Astrocyte of the hippocampus (primary cell): ENCODE data around the gene APPBP2.
"Not testable (repeated sequence)": the region's sequence is repeated elsewhere in the genome, so short reads cannot be mapped to it uniquely, and the experiment has no call there.

Source experiments
- DNase-seq: peaks from one replicate; pipeline ENCODE4 v3.0.0; 2011; ENCODE audit warnings: low read depth, low spot score

Gene APPBP2

DNA sequence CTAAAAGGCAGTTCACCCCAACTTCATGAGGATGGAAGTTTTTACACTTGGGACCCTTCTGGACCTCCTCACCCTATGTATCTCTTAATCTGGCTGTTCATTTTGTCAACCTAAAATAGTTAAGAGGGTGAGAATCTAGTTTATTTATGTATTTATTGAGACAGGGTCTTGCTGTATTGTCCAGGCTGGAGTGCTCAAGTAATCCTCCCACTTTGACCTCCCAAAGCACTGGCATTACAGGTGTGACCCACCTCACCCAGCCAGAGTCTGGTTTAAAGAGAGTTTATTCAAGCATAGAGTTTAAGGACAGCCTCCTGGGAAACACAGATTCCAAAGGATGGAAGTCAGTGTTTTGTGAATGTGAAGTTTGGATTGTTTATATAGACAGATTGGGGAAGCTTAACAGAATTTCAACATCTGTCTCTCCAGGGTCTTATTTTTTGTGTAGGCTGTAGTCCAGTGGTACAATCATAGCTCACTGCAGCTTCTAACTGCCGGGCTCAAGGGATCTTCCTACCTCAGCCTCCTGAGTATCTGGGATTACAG is 8.0 kb upstream of the APPBP2 start:
- no peak for DNase-seq

DNA sequence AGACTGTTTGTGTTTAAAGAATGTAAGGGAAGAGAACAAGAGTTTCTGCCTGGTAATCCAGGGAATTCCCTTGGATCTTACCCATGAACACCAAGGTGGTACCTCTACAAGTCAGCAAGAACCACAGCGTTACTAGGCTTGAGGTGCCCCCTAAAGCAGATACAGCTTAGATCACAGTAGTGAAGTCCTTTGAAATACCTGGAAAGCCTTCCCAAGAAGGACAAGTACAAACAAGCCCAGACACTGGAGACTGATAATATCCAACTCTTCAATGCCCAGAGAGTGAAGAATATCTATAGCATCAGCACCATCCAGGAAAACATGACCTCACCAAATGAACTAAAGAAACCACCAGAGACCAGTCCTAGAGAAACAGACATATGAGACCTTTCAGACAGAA is 3.8 kb upstream of the APPBP2 start:
- DNase-seq, result no peak

DNA sequence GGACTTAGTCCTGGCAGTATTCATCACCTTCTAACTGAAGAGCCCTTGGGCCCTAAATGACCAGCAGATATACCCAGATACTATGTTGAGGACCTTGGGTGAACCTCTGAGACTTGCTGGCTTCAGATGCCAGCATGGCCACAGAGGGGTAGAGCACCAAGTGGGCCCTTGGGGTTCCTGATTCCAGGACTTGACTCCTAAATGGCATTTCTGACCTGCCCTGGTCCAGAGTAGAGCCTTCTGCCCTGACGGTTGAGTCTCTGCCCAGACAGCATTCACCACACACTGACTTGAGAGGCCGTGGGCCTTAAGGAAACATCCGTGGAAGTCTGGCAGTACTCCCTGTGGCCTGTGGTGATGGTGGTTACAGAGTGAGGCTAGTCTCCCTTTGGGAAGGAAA is 2.8 kb upstream of the APPBP2 start:
- peak; percentile 27 for DNase-seq

- no peak for DNase-seq
Observed at GRCh38 chr17:60527701-60528100, 1.7 kb upstream of the APPBP2 start.

- peak; percentile 33 for DNase-seq
Observed at GRCh38 chr17:60526726-60527125, 684 bp upstream of the APPBP2 start.

DNA sequence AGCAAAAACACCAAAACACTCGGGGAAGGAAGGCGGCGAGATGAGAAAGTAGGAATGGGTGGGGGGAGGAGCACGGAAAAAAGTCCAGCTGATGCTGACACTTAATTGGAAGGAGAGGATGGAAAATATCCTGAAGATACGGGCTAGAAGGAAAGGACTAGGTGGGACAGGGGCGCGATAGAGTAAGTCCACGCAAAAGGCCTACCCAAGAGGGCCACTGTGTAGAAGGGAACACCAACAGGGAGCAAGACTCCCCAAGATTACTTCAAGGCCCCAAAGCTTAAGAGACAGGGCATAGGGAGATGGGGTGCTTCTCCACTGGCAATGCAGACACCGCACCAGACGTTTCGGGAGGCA is 736 bp downstream of the APPBP2 start:
- DNase-seq, result peak; percentile 42

GRCh38 chr17:60524463-60525327 is 1.3 kb downstream of the APPBP2 start:
- peak; percentile 23 for DNase-seq

DNA sequence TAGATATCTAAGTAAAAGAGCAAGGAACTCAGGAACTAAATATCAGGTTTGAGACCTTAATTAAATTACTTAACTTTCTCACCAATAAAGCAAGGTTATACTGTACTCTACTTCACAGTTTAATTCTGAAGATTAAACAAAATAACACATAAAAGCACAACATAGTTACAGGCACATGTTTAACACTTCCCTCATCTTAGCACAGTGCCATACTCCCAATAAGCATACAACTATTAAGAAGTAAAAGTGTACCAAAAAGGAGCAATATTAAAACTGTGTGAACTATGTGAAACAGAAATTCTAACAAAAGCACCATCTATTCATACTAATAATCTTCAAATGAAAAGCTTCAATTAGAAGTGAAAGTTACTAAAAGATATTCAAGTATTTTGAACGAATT is 2.2 kb downstream of the APPBP2 start:
- no peak for DNase-seq

DNA sequence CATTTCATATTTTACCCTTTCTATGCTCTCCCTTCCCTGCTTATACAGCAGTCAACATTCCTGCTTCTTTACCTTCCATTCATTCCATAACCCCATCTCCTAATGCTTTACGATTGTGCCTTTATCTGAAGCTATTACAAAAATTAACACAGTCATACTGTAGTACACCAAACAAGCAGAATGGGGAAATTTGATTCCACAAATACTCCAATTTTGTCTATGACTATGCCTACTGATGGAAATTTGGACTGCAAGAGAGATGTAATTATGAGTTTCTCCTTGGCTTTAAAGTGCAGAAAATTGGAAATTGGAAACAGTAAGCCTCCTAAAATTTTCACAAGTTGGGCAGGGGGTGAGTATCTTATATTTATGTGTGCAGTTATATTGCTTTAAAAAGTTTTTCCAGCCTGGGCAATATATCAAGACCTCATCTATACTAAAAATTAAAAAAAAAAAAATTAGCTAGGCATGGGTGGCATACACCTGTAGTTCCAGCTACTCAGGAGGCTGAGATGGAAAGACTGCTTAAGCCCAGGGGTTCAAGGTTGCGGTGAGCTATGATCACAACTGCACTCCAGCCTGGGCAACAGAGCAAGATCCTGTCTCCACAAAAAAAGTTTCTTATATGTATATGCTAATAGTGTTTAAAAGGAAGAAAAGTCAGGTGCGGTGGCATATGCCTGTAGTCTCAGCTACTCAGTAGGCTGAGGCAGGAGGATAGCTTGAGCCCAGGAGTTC is 3.0 kb downstream of the APPBP2 start:
- DNase-seq, result no peak

DNA sequence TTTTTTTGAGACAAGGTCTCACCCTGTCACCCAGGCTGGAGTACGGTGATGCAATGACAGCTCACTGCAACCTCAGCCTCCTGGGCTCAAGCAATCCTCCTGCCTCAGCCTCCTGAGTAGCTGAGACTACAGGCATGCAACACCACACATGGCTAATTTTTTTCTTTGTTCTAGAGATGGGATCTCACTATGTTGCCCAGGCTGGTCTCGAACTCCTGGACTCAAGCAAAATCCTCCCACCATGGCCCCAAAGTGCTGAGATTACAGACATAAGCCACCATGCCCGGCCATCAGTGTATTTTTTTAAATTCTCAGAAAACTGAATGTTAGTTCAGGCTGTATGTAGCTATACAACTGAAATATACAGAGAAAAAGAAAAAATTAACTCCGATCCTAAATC is 6.2 kb downstream of the APPBP2 start:
- no peak for DNase-seq

- not testable (repeated sequence) for DNase-seq
Observed at GRCh38 chr17:60515683-60516082, 10.4 kb downstream of the APPBP2 start.

GRCh38 chr17:60515199-60515598 is 10.8 kb downstream of the APPBP2 start:
- not testable (repeated sequence) for DNase-seq

DNA sequence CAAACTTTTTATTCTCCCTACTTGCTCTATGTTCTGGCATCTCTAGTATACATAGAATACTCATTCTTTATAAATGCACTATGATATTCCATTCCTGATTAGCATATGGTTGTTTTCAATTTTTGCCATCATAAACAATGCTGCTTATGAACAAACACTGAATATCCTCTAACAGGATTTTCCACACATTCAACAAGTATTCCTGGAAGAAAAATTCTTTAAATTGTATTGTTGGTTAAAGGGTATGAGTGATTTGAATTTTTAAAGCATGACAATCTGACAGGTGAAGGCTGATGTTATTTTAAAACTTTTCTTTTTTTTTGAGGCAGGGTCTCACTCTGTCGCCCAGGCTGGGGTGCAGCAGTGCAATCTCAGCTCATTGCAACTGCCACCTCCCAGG is 11.5 kb downstream of the APPBP2 start:
- DNase-seq, result no peak

GRCh38 chr17:60514053-60514452 is 12.0 kb downstream of the APPBP2 start:
- no peak for DNase-seq

DNA sequence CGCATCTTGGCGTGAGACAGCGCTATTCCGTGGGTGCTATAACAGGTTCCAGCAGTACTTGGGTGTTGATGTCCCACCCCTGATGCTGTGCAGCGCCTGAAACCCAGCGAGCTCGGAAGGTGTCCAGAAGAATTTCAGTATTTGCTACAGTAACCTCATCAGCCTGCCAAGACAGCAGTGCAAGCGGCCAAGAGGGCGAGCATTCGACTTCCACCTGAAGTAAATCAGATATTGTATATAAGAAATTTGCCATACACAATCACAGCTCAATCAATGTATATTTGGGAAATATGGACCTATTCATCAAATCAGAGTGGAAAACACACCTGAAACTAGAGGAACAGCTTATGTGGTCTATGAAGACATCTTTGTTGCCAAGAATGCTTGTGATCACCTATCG is 13.0 kb downstream of the APPBP2 start:
- DNase-seq, result no peak

DNA sequence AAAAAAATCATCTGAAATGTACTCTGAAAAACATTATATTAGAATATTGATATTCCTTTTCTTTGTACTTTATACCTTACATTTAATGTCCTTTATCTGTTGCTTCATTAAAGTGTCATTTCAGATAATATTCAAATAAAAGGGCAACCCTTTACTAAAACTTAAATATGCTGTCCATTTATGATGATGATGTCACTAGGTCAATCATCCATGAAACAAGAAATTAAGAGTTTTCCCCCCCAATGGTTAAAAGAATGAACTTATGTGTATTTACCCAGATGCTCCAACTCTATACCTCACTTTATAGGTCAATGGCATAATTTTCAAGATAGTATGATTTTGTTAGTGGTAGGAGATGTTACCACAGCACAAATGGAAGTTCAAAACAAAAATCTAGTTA is 15.3 kb downstream of the APPBP2 start:
- DNase-seq, result no peak

GRCh38 chr17:60510031-60510430 is 16.0 kb downstream of the APPBP2 start:
- no peak for DNase-seq

DNA sequence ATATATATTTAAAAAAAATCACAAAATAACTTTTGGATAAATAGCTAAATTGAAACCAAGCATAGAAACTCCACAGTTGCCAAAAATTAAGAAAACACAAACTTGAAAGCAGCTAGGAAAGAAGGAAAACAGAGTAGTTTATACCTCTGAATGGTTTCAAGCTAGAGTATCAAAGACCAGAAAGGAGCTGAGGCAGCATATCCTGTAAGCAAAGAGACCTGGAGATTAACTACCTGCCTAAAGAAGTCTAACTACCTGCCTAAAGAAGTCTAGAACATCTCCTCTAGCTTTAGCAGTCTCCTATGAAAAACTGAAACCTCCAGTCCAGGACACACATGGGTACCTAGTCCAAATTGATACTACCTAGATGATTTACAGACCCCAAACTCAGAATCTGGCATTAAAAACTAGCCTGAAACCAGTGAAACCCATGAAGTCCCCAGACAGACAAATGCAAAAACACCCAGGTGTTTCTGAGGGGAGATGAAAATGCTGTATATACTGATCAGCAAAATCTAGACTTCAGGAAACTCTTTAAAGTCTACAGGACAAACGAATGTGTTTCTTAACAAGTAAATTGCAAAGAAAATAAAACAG is 17.6 kb downstream of the APPBP2 start:
- no peak for DNase-seq

GRCh38 chr17:60506312-60506711 is 19.7 kb downstream of the APPBP2 start:
- DNase-seq, result peak; percentile 79

DNA sequence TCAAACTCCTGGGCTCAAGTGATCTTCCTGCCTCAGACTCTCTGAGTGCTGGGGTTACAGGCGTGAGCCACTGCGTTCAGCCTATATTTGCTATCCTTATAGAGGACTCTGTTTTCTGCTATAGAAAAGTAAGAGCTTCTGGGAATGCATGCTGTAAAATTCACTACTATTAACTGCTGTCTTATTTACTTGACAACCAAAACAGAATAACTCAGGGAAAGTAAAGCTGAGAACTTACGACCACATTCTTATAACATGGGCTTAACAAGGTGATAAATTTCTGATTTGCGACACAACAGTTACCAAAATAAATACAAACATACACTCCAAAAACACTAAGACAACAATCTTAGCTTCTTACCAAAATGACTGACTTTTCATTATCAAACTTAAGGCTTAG is 23.9 kb downstream of the APPBP2 start:
- DNase-seq, result no peak

DNA sequence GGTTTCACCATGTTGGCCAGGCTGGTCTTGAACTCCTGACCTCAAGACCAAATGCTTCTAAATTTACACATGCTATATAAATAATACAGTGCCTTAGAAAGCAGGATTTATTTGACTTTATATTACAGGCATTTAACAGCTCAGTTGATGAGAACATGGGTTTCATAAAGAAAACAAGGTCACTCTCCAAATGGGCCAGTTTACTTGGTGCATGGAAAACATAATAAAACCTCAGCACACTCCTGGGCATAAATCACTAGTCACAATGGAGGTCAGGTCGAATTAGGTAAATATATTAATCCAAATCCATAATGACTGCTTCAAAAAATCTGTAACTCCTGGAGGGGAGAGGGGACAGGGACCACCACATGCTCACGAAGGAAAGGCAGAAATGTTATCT is 24.5 kb downstream of the APPBP2 start:
- DNase-seq, result no peak

DNA sequence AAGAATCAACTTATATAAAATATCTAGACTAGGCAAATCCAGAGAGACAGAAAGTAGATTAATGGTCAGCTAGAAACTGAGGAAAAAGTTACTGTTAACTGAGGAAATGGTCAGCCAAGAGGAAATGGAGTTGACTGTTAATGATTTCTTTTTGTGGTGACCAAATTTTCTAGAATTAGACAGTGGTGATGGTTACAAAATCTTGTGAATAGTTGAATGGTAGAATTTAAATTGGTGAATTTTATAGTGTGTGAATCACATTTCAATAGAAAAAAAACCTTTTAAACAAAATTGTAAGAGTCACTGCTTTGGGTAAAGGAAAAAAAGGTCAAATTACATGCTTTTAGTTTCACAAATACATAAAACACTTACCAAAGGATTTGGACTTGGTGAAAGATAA is 30.0 kb downstream of the APPBP2 start:
- no peak for DNase-seq
